Activated naive CD4-positive, alpha-beta T cell treated with Interleukin-2 at 50 U/mL for 16 hours (primary cell): ENCODE results near the gene ADCY3.
A peak's percentile ranks its signal among the peaks of the same experiment; 100 is the strongest.

ENCODE experiments used
- DNase-seq: peaks from one replicate; pipeline ENCODE4 v3.0.0-alpha.2; 2020

Gene ADCY3

GRCh38 chr2:24827321-24828237 is 92.5 kb downstream of the ADCY3 start:
- DNase-seq, result peak; percentile 74

GRCh38 chr2:24826773-24827145 is 93.3 kb downstream of the ADCY3 start:
- no peak for DNase-seq

GRCh38 chr2:24825883-24826772 is 93.9 kb downstream of the ADCY3 start:
- no peak for DNase-seq

GRCh38 chr2:24824966-24825882 is 94.8 kb downstream of the ADCY3 start:
- peak; percentile 27 for DNase-seq

GRCh38 chr2:24824071-24824588 is 95.9 kb downstream of the ADCY3 start:
- no peak for DNase-seq

GRCh38 chr2:24822049-24822706 is 97.9 kb downstream of the ADCY3 start:
- DNase-seq, result no peak

GRCh38 chr2:24821433-24821891 is 98.6 kb downstream of the ADCY3 start:
- no peak for DNase-seq

- no peak for DNase-seq
Observed at GRCh38 chr2:24820598-24821432, 99.2 kb downstream of the ADCY3 start.

GRCh38 chr2:24820175-24820513 is 99.9 kb downstream of the ADCY3 start:
- no peak for DNase-seq

- no peak for DNase-seq
Observed at GRCh38 chr2:24819442-24820174, 100.4 kb downstream of the ADCY3 start.

GRCh38 chr2:24818721-24819167 is 101.3 kb downstream of the ADCY3 start:
- no peak for DNase-seq

- no peak for DNase-seq
Observed at GRCh38 chr2:24816884-24817283, 103.2 kb downstream of the ADCY3 start.

- no peak for DNase-seq
Observed at GRCh38 chr2:24816404-24816803, 103.6 kb downstream of the ADCY3 start.

- DNase-seq, result no peak
Observed at GRCh38 chr2:24815171-24815570, 104.9 kb downstream of the ADCY3 start.

GRCh38 chr2:24814516-24814915 is 105.5 kb downstream of the ADCY3 start:
- DNase-seq, result no peak

GRCh38 chr2:24813691-24814137 is 106.3 kb downstream of the ADCY3 start:
- no peak for DNase-seq

- no peak for DNase-seq
Observed at GRCh38 chr2:24809316-24810007, 110.6 kb downstream of the ADCY3 start.

GRCh38 chr2:24806661-24807036 is 113.4 kb downstream of the ADCY3 start:
- DNase-seq, result no peak
